Right lobe of liver (tissue), 6 donors: ENCODE measurements around the gene PACRG. TPM values are rescaled to one million over a fixed set of nuclear protein-coding genes. Genes with fewer than 3 reads are reported as not detected.
A peak's percentile ranks its signal among the peaks of the same experiment; 100 is the strongest.

Experiments used
- ATAC-seq, 4 donors: fragments of 200-7000 bp; cut with Tn5 transposase; one replicate each; pipeline ENCODE4 v1.9.1; 2020; ENCODE audit warnings: mild to moderate bottlenecking in 4 of 4, moderate library complexity in 4 of 4
- DNase-seq, 3 donors: peaks; one replicate each; pipeline ENCODE4 v3.0.0-alpha.2; 2020
- H3K27ac ChIP-seq, 3 donors: fragments of 200-600 bp; one replicate each; pipeline ENCODE4 v1.8.0; 2022
- H3K27me3 ChIP-seq, 2 donors: fragments of 200-600 bp; one replicate each; pipeline ENCODE4 v1.8.0; 2022
- H3K36me3 ChIP-seq, 4 donors: fragments of 200-600 bp; sonication (generic) in 1 of 4; one replicate each; pipeline versions ENCODE4 v1.5.1 to v1.8.0; 2017 to 2022; ENCODE audit warnings: control low read depth in 1 of 4
- H3K4me1 ChIP-seq, 4 donors: fragments of 200-600 bp; sonication (generic) in 1 of 4; one replicate each; pipeline versions ENCODE4 v1.5.1 to v1.8.0; 2017 to 2022; ENCODE audit warnings: control low read depth in 1 of 4
- H3K4me3 ChIP-seq, 3 donors: fragments of 200-600 bp; one replicate each; pipeline ENCODE4 v1.8.0; 2022
- H3K9me3 ChIP-seq, 4 donors: fragments of 200-600 bp; sonication (generic) in 1 of 4; one replicate each; pipeline versions ENCODE4 v1.5.1 to v1.8.0; 2017 to 2022; ENCODE audit warnings: control low read depth in 1 of 4
- CTCF ChIP-seq, 4 donors: fragments of 200-600 bp in 3 of 4; fragments of 450-650 bp in 1 of 4; IDR thresholded peaks; one replicate each; pipeline versions ENCODE4 v1.5.1 to v1.8.0; 2016 to 2022; ENCODE audit warnings: antibody characterized with exemption in 4 of 4, mild to moderate bottlenecking in 2 of 4
- POLR2A ChIP-seq: fragments of 450-650 bp; IDR thresholded peaks from one replicate; pipeline ENCODE4 v1.6.1; 2017; ENCODE audit warnings: antibody characterized with exemption, mild to moderate bottlenecking
- WGBS: methylation state at CpG from one replicate; pipeline ENCODE4 v1.1.6; 2018; ENCODE audit warnings: low coverage, low lambda C conversion rate; ENCODE audit not compliant: insufficient coverage; ENCODE audit errors: missing lambda C conversion rate; 5-methylcytosine and 5-hydroxymethylcytosine counted together
- intact Hi-C, 2 donors: fragments of 100-400 bp; cut with DNase I; formaldehyde crosslinking; loops; one replicate each; pipeline versions ENCODE4 v1.11.2 to v1.14.1; 2022
- total RNA-seq, 6 experiments: library from RNA; depleted of rRNA in 2 of 6; stranded (reverse); fragments of >200 nt in 2 of 6; fragmentation: NEBNext Ultra II Directional in 3 of 6; extraction: Animal tissue kit (Norgen Biotek cat#: 25700) in 3 of 6; gene quantifications; one replicate each; pipeline versions ENCODE4 v1.1.0 to v1.2.4, GENCODE V29; 2016 to 2023
- donor health status: DM: no; HTN: yes; CAD: no.
- donor health status: DM: no; HTN: no; CAD: no.
- donor health status: DM: no; HTN: no; CAD: no.
- donor health status: DM: no; HTN: yes; CAD: no.
- donor health status: DM: no; HTN: yes; CAD: no.

The PACRG gene
- total RNA-seq, 6 experiments from 2014 or later: 0.25 to 5.3 (median 2.7) TPM

GRCh38 chr6:163162007-163162873 is 434.5 kb downstream of the PACRG start:
- no peak for TF ChIP-seq CTCF (IDR thresholded peaks at IDR 0.05)
- peak overlapping the region; percentile 13 to 66 (median 28) for H3K27ac ChIP-seq
- no peaks in the 10 kb centered on the region for H3K9me3 ChIP-seq
- WGBS: 27% methylated on average over 11 of the region's 11 CpGs
- intact Hi-C loops: no loop called here
- H3K4me3 ChIP-seq: peak overlapping the region; percentile 17 to 23 (median 20)
- ATAC-seq (peak; percentile 65 to 82 (median 72)), DNase-seq (peak in 2 of 3 donors; percentile 60 to 66)
- H3K27me3 ChIP-seq: no peaks in the 10 kb centered on the region
- no peaks in the 10 kb centered on the region for H3K4me1 ChIP-seq
- H3K36me3 ChIP-seq: no peaks in the 10 kb centered on the region

- H3K9me3 ChIP-seq: no peaks in the 10 kb centered on the region
- 22% methylated on average over 4 of the region's 6 CpGs for WGBS
- peak overlapping the region; percentile 17 to 23 (median 20) for H3K4me3 ChIP-seq
- intact Hi-C loops: no loop called here
- peak overlapping the region in 2 of 3 donors; percentile 28 to 66 for H3K27ac ChIP-seq
- DNase-seq (peak; percentile 64 to 90 (median 75)), ATAC-seq (peak; percentile 86 to 94 (median 88))
- TF ChIP-seq POLR2A: no peak
- TF ChIP-seq CTCF (IDR thresholded peaks at IDR 0.05): no peak
- no peaks in the 10 kb centered on the region for H3K36me3 ChIP-seq
- H3K4me1 ChIP-seq: no peaks in the 10 kb centered on the region
- no peaks in the 10 kb centered on the region for H3K27me3 ChIP-seq
Measured at GRCh38 chr6:163162874-163163213, 435.1 kb downstream of the PACRG start.

GRCh38 chr6:163164175-163164900 is 436.6 kb downstream of the PACRG start:
- Histone ChIP-seq H3K4me1 (no peaks in the 10 kb centered on the region), H3K36me3 (no peaks in the 10 kb centered on the region), H3K9me3 (no peaks in the 10 kb centered on the region), H3K4me3 (no peak overlapping the region), H3K27ac (no peak overlapping the region), H3K27me3 (no peaks in the 10 kb centered on the region)
- intact Hi-C loops: no loop called here
- TF ChIP-seq CTCF (IDR thresholded peaks at IDR 0.05) (no peak), POLR2A (no peak)
- DNase-seq: no peak
- 53% methylated on average over 8 of the region's 9 CpGs for WGBS
- ATAC-seq: peak in 1 of 4 donors; percentile 27

GRCh38 chr6:163165155-163165910 is 437.6 kb downstream of the PACRG start:
- ATAC-seq: no peak

More at GRCh38 chr6:163165155-163165910, 437.6 kb downstream of the PACRG start:
- WGBS: 78% methylated on average over 6 of the region's 22 CpGs
- Histone ChIP-seq H3K9me3 (no peaks in the 10 kb centered on the region), H3K27ac (no peak overlapping the region), H3K27me3 (no peaks in the 10 kb centered on the region), H3K4me3 (no peak overlapping the region), H3K4me1 (no peaks in the 10 kb centered on the region), H3K36me3 (no peaks in the 10 kb centered on the region)
- no peak for DNase-seq
- TF ChIP-seq CTCF (IDR thresholded peaks at IDR 0.05): no peak
- no peak for TF ChIP-seq POLR2A
- intact Hi-C loops: no loop called here
